H1 (cell line): Measurements from ENCODE around the gene AGAP3. TPM values are rescaled to one million over a fixed set of nuclear protein-coding genes. Genes with fewer than 3 reads are reported as not detected.

Experiments used
- CTCF ChIA-PET: fragments of 300-600 bp; sonication (Branson Sonifier 250); formaldehyde crosslinking; loops from one replicate; lab custom pipeline; 2021; ENCODE audit not compliant: partially characterized antibody; lab: Charles Lee
- POLR2A ChIA-PET: fragments of 300-600 bp; sonication (Branson Sonifier 250); formaldehyde crosslinking; loops from one replicate; lab custom pipeline; 2021; ENCODE audit warnings: inconsistent platforms; ENCODE audit not compliant: partially characterized antibody; lab: Charles Lee
- DNase-seq, 2 experiments: peaks; one replicate each; pipeline versions ENCODE4 v3.0.0 to v3.0.0-alpha.2; 2010 to 2022; ENCODE audit warnings: low spot score in 2 of 2, low read depth in 1 of 2, mixed read lengths in 1 of 2
- FAIRE-seq: peaks from 2 replicates; lab custom pipeline; 2011; peaks lifted over from hg19 to GRCh38; lab: Jason Lieb, UNC
- H2AFZ ChIP-seq: 2 replicates; pipeline ENCODE4 v1.8.1; 2012; ENCODE audit warnings: low read length, inconsistent platforms
- H2AK5ac ChIP-seq: 2 replicates; pipeline ENCODE4 v1.6.1; 2013; ENCODE audit warnings: low read depth, low read length
- H2BK120ac ChIP-seq: replicated peaks from 2 replicates; pipeline ENCODE3; 2013; ENCODE audit warnings: low read depth, low read length, inconsistent platforms
- H2BK12ac ChIP-seq: 2 replicates; pipeline ENCODE4 v1.6.1; 2013; ENCODE audit warnings: low read depth, low read length
- H2BK15ac ChIP-seq: 2 replicates; pipeline ENCODE4 v1.6.1; 2013; ENCODE audit warnings: low read length
- H2BK20ac ChIP-seq: 2 replicates; pipeline ENCODE4 v1.6.1; 2013; ENCODE audit warnings: low read length
- H2BK5ac ChIP-seq: 2 replicates; pipeline ENCODE4 v1.6.1; 2013; ENCODE audit warnings: low read depth, low read length
- H3K14ac ChIP-seq: 2 replicates; pipeline ENCODE4 v1.6.1; 2013; ENCODE audit warnings: inconsistent platforms; ENCODE audit not compliant: insufficient read length
- H3K18ac ChIP-seq: 2 replicates; pipeline ENCODE4 v1.6.1; 2013; ENCODE audit warnings: low read length; ENCODE audit errors: extremely low read depth
- H3K23ac ChIP-seq: 2 replicates; pipeline ENCODE4 v1.6.1; 2013; ENCODE audit warnings: inconsistent platforms; ENCODE audit not compliant: insufficient read length
- H3K23me2 ChIP-seq: 2 replicates; pipeline ENCODE4 v1.6.1; 2013; ENCODE audit warnings: low read depth, low read length
- H3K27ac ChIP-seq: 2 replicates; pipeline ENCODE4 v1.6.1; 2011; ENCODE audit warnings: low read depth, low read length, inconsistent platforms
- H3K27me3 ChIP-seq, 4 experiments: replicated peaks in 1 of 4; 1 replicate in 1 of 4; 2 replicates in 3 of 4; pipeline versions ENCODE4 v1.6.1 to v1.8.1; 2011 to 2013; ENCODE audit warnings: low read length in 3 of 4, mild to moderate bottlenecking in 3 of 4, inconsistent platforms in 2 of 4, mixed read lengths in 2 of 4, moderate library complexity in 1 of 4; ENCODE audit not compliant: control insufficient read depth in 3 of 4, insufficient read depth in 3 of 4; ENCODE audit errors: extremely low read depth in 1 of 4
- H3K36me3 ChIP-seq, 4 experiments: 2 replicates each; pipeline versions ENCODE4 v1.6.1 to v1.8.1; 2011 to 2013; ENCODE audit warnings: mild to moderate bottlenecking in 4 of 4, low read length in 3 of 4, moderate library complexity in 2 of 4, control low read depth in 1 of 4, inconsistent platforms in 1 of 4; ENCODE audit not compliant: insufficient read depth in 4 of 4, control insufficient read depth in 2 of 4
- H3K4ac ChIP-seq: replicated peaks from 2 replicates; pipeline ENCODE3; 2013; ENCODE audit warnings: low read length, low read depth, mixed read lengths, inconsistent platforms; ENCODE audit not compliant: insufficient read length
- H3K4me1 ChIP-seq, 4 experiments: replicated peaks in 1 of 4; 1 replicate in 1 of 4; 2 replicates in 3 of 4; pipeline versions ENCODE4 v1.6.1 to v1.8.1; 2011 to 2013; ENCODE audit warnings: low read length in 3 of 4, inconsistent platforms in 2 of 4, mixed read lengths in 1 of 4; ENCODE audit not compliant: insufficient read depth in 4 of 4, control insufficient read depth in 3 of 4
- H3K4me2 ChIP-seq, 2 experiments: 2 replicates each; pipeline versions ENCODE4 v1.6.1 to v1.8.1; 2011 to 2013; ENCODE audit warnings: low read depth in 2 of 2, low read length in 2 of 2, control low read depth in 1 of 2, inconsistent platforms in 1 of 2, mild to moderate bottlenecking in 1 of 2; ENCODE audit not compliant: insufficient read depth in 1 of 2
- H3K4me3 ChIP-seq, 4 experiments: fragments of 200-600, 300-600 bp in 1 of 4; sonication (generic), shearing (Covaris generic), sonication (Bioruptor Twin) in 1 of 4; 2 replicates each; pipeline versions ENCODE4 v1.5.1 to v1.8.1; 2011 to 2016; ENCODE audit warnings: low read length in 4 of 4, low read depth in 3 of 4, control low read depth in 2 of 4, inconsistent platforms in 2 of 4, mild to moderate bottlenecking in 2 of 4, mixed read lengths in 1 of 4, moderate library complexity in 1 of 4; ENCODE audit not compliant: insufficient read depth in 2 of 4; ENCODE audit errors: extremely low read depth in 1 of 4
- H3K56ac ChIP-seq: replicated peaks from 2 replicates; pipeline ENCODE3; 2013; ENCODE audit warnings: low read depth, mild to moderate bottlenecking, mixed read lengths, low read length, inconsistent platforms; ENCODE audit not compliant: insufficient read length
- H3K79me1 ChIP-seq: 2 replicates; pipeline ENCODE4 v1.6.1; 2013; ENCODE audit warnings: low read depth, low read length, control low read depth
- H3K79me2 ChIP-seq, 2 experiments: 2 replicates each; pipeline versions ENCODE4 v1.6.1 to v1.8.1; 2012 to 2013; ENCODE audit warnings: low read length in 2 of 2, mild to moderate bottlenecking in 2 of 2, inconsistent platforms in 1 of 2; ENCODE audit not compliant: insufficient read depth in 2 of 2, control insufficient read depth in 1 of 2
- H3K9ac ChIP-seq, 4 experiments: replicated peaks in 1 of 4; 1 replicate in 1 of 4; 2 replicates in 3 of 4; pipeline versions ENCODE4 v1.6.1 to v1.8.1; 2011 to 2013; ENCODE audit warnings: low read depth in 3 of 4, low read length in 3 of 4, control low read depth in 2 of 4, mild to moderate bottlenecking in 2 of 4, moderate library complexity in 2 of 4, inconsistent platforms in 1 of 4; ENCODE audit errors: extremely low read depth in 1 of 4
- H3K9me3 ChIP-seq, 2 experiments: 2 replicates each; pipeline versions ENCODE4 v1.6.1 to v1.8.1; 2012 to 2013; ENCODE audit warnings: mild to moderate bottlenecking in 2 of 2, moderate library complexity in 2 of 2, control low read depth in 1 of 2, inconsistent platforms in 1 of 2, low read depth in 1 of 2, low read length in 1 of 2, mixed read lengths in 1 of 2; ENCODE audit not compliant: insufficient read depth in 2 of 2
- H4K20me1 ChIP-seq, 2 experiments: replicated peaks in 1 of 2; 2 replicates each; pipeline versions ENCODE3 to v1.8.1; 2011 to 2013; ENCODE audit warnings: inconsistent platforms in 2 of 2, low read length in 2 of 2, mild to moderate bottlenecking in 1 of 2; ENCODE audit not compliant: insufficient read depth in 2 of 2, control insufficient read depth in 1 of 2
- H4K5ac ChIP-seq: 2 replicates; pipeline ENCODE4 v1.6.1; 2013; ENCODE audit warnings: low read length, low read depth, mixed read lengths, inconsistent platforms; ENCODE audit not compliant: insufficient read length
- H4K8ac ChIP-seq: 2 replicates; pipeline ENCODE4 v1.8.0; 2013; ENCODE audit warnings: mild to moderate bottlenecking, moderate library complexity, low read length, inconsistent platforms; ENCODE audit not compliant: insufficient read depth; ENCODE audit errors: extremely low read depth
- H4K91ac ChIP-seq: replicated peaks from 2 replicates; pipeline ENCODE3; 2013; ENCODE audit warnings: low read length, mixed read lengths, inconsistent platforms; ENCODE audit not compliant: insufficient read length
- WGBS, 2 experiments: shearing (Covaris generic) in 1 of 2; methylation state at CpG; one replicate each; pipeline versions ENCODE4 v1.1.6 to v1.1.7; 2013 to 2015; ENCODE audit warnings: low lambda C conversion rate in 2 of 2, mixed read lengths in 2 of 2, inconsistent platforms in 1 of 2, low coverage in 1 of 2, missing lambda C conversion rate in 1 of 2; ENCODE audit not compliant: insufficient replicate concordance in 2 of 2, insufficient coverage in 1 of 2, insufficient read length in 1 of 2; ENCODE audit errors: extremely low coverage in 1 of 2, missing lambda C conversion rate in 1 of 2; 5-methylcytosine and 5-hydroxymethylcytosine counted together
- polyA plus RNA-seq, 7 experiments: library from polyadenylated mRNA; depleted of rRNA in 3 of 7; stranded (reverse) in 5 of 7; unstranded in 2 of 7; fragments of >200 nt in 5 of 7; fragments of 200-250 nt in 2 of 7; gene quantifications; 1 replicate in 5 of 7; 2 replicates in 1 of 7; 4 replicates in 1 of 7; pipeline versions ENCODE4 v1.2.1 to v1.2.3, GENCODE V29; 2011 to 2013; ENCODE audit warnings: missing spikeins in 2 of 7, mixed read lengths in 2 of 7
- total RNA-seq: library from RNA; stranded (reverse); fragmentation: NEBNext Ultra II Directional; extraction: Animal tissue kit (Norgen Biotek cat#: 25700); gene quantifications from 2 replicates; pipeline ENCODE4 v1.2.1, GENCODE V29; 2021

AGAP3 gene
- total and polyA plus RNA-seq, 2 of the 8 experiments (the other 6 are each of a cell fraction or from before 2014, with no cell fraction given): 66.4 to 120 TPM

DNA sequence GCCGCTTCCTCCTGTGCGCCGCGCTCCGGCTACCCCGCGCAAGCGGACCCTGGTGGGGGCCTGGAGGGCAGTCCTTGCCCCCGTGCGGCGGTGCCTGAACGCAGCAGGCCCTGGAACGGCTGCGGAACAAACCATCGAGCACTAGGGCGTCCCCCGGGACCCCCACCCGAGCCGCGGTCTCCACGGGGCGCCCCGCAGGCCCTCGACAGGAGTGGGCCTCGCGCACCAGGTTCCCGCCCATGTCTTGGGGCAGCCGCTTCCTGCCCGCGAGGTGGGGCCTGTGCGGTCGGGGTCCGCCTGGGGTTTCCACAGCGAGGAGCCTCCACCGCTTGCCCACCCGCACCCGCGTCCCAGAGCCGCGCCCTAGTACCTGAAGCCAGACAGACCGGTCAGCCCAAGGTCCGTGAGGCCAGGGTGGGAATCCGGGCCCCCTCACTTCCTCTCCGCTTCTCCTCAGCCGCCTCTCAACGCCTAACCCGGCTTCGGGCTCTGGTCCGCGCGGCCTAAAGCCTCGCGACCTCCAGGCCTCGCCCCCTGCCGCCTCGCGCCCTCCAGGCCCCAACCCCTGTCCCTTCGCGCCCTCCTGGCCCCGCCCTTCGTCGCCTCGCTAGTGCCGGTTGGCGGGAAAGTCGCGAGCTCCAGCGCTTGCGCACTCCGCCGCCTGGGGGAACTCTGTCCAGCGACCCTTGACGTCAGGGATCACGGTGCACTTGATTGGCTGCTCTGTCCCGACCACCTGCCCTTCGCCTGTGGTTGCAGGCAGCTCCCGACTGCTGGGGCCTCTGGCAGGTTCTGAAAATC, 88.2 kb downstream of the AGAP3 start:
- H3K9ac ChIP-seq: no peak overlapping the region
- CTCF ChIA-PET: interaction anchor here (0.8 to 7.4 kb wide), 17 partner anchors 30 to 129 kb away, joined by 3 to 52 read pairs (median 5); no protein-coding TSS in a partner anchor
- H3K23me2 ChIP-seq: no peaks in the 10 kb centered on the region
- H3K27ac ChIP-seq: no peak overlapping the region
- no peak overlapping the region for H2BK12ac ChIP-seq
- no peaks in the 10 kb centered on the region for H3K79me2 ChIP-seq
- no peak for FAIRE-seq
- POLR2A ChIA-PET: interaction anchor here (0.6 to 1.3 kb wide), 2 partner anchors 36 to 780 kb away, joined by 3 to 4 read pairs; partner anchors contain the start of gene H2BK1
- no peaks in the 10 kb centered on the region for H3K79me1 ChIP-seq
- no peak overlapping the region for H2BK20ac ChIP-seq
- H3K27me3 ChIP-seq: peaks cover 14 to 48% (median 38%) of the 10 kb centered on the region in 4 experiments
- no peak overlapping the region for H3K4me3 ChIP-seq
- H3K4ac ChIP-seq: no peak overlapping the region
- no peak overlapping the region for H3K56ac ChIP-seq
- H3K9me3 ChIP-seq: peaks cover 1 to 14% of the 10 kb centered on the region in 2 experiments; a peak in 2 of 4 replicates
- no peak overlapping the region for H3K4me2 ChIP-seq
- H4K20me1 ChIP-seq: no peaks in the 10 kb centered on the region
- 85% methylated on average over 51 of the region's 77 CpGs; no CpG with 5 or more reads in 1 of the 2 experiments for WGBS, 2 experiments
- no peak overlapping the region for H2AK5ac ChIP-seq
- H2BK5ac ChIP-seq: no peak overlapping the region
- peak in 1 of 2 experiments; percentile 84 for DNase-seq
- no peak overlapping the region for H3K14ac ChIP-seq
- no peak overlapping the region for H3K18ac ChIP-seq
- H2BK15ac ChIP-seq: no peak overlapping the region
- no peak overlapping the region for H2AFZ ChIP-seq
- no peak overlapping the region for H2BK120ac ChIP-seq
- no peak overlapping the region for H3K23ac ChIP-seq
- H4K91ac ChIP-seq: no peak overlapping the region
- H4K5ac ChIP-seq: no peak overlapping the region
- no peaks in the 10 kb centered on the region; a peak in 1 of 7 replicates for H3K4me1 ChIP-seq
- peaks cover 0 to 6% (median 0%) of the 10 kb centered on the region in 4 experiments; a peak in 1 of 8 replicates for H3K36me3 ChIP-seq
- no peak overlapping the region; the same call in 1 of the 2 replicates for H4K8ac ChIP-seq
